Measurements from ENCODE around the gene TNRC18.

DNA sequence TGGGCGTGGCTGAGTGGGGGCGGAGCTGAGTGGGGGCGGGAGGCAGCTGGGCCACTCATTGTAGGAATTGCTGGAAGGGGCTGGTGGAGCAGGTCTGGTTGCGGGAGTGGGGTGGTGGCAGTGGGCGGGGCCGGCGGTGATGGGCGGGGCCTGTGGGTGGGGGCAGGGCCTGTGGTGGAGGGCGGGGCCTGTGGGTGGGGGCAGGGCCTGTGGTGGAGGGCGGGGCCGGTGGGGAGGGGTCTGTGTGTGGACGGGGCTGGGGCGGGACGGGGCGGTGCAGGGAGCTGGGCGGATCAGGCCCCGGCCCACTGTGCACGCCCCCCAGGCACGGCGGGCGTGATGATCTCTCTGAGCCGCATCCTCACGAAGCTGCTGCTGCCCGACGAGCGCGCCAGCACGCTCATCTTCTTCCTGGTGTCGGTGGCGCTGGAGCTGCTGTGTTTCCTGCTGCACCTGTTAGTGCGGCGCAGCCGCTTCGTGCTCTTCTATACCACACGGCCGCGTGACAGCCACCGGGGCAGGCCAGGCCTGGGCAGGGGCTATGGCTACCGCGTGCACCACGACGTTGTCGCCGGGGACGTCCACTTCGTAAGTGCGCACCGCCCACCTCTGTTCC is 126.9 kb downstream of the TNRC18 start:
- TF ChIP-seq KLF1 (tag by site-specific recombination; IDR thresholded peaks at IDR 0.05) (peak; percentile 83), ZNF350 (tag by site-specific recombination; IDR thresholded peaks at IDR 0.05) (no peak), ZNF394 (tag by site-specific recombination; IDR thresholded peaks at IDR 0.05; ENCODE audit: borderline replicate concordance) (no peak), REPIN1 (tag by site-specific recombination; IDR thresholded peaks at IDR 0.05; ENCODE audit: low read depth) (no peak), ZNF514 (tag by site-specific recombination; IDR thresholded peaks at IDR 0.05) (no peak), ZBTB20 (tag by site-specific recombination; IDR thresholded peaks at IDR 0.05) (no peak), ZNF324 (tag by site-specific recombination; IDR thresholded peaks at IDR 0.05) (no peak)
- TF ChIP-seq, protein P1, sequence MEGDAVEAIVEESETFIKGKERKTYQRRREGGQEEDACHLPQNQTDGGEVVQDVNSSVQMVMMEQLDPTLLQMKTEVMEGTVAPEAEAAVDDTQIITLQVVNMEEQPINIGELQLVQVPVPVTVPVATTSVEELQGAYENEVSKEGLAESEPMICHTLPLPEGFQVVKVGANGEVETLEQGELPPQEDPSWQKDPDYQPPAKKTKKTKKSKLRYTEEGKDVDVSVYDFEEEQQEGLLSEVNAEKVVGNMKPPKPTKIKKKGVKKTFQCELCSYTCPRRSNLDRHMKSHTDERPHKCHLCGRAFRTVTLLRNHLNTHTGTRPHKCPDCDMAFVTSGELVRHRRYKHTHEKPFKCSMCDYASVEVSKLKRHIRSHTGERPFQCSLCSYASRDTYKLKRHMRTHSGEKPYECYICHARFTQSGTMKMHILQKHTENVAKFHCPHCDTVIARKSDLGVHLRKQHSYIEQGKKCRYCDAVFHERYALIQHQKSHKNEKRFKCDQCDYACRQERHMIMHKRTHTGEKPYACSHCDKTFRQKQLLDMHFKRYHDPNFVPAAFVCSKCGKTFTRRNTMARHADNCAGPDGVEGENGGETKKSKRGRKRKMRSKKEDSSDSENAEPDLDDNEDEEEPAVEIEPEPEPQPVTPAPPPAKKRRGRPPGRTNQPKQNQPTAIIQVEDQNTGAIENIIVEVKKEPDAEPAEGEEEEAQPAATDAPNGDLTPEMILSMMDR (tag by site-specific recombination; IDR thresholded peaks at IDR 0.05), result no peak
- TF ChIP-seq, protein P2, sequence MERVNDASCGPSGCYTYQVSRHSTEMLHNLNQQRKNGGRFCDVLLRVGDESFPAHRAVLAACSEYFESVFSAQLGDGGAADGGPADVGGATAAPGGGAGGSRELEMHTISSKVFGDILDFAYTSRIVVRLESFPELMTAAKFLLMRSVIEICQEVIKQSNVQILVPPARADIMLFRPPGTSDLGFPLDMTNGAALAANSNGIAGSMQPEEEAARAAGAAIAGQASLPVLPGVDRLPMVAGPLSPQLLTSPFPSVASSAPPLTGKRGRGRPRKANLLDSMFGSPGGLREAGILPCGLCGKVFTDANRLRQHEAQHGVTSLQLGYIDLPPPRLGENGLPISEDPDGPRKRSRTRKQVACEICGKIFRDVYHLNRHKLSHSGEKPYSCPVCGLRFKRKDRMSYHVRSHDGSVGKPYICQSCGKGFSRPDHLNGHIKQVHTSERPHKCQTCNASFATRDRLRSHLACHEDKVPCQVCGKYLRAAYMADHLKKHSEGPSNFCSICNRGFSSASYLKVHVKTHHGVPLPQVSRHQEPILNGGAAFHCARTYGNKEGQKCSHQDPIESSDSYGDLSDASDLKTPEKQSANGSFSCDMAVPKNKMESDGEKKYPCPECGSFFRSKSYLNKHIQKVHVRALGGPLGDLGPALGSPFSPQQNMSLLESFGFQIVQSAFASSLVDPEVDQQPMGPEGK (tag by site-specific recombination; IDR thresholded peaks at IDR 0.05), result no peak
- TF ChIP-seq, protein P3, sequence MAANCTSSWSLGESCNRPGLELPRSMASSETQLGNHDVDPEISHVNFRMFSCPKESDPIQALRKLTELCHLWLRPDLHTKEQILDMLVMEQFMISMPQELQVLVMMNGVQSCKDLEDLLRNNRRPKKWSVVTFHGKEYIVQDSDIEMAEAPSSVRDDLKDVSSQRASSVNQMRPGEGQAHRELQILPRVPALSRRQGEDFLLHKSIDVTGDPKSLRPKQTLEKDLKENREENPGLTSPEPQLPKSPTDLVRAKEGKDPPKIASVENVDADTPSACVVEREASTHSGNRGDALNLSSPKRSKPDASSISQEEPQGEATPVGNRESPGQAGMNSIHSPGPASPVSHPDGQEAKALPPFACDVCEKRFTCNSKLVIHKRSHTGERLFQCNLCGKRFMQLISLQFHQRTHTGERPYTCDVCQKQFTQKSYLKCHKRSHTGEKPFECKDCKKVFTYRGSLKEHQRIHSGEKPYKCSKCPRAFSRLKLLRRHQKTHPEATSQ (tag by site-specific recombination; IDR thresholded peaks at IDR 0.05), result no peak
- TF ChIP-seq, protein P4, sequence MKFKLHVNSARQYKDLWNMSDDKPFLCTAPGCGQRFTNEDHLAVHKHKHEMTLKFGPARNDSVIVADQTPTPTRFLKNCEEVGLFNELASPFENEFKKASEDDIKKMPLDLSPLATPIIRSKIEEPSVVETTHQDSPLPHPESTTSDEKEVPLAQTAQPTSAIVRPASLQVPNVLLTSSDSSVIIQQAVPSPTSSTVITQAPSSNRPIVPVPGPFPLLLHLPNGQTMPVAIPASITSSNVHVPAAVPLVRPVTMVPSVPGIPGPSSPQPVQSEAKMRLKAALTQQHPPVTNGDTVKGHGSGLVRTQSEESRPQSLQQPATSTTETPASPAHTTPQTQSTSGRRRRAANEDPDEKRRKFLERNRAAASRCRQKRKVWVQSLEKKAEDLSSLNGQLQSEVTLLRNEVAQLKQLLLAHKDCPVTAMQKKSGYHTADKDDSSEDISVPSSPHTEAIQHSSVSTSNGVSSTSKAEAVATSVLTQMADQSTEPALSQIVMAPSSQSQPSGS (tag by site-specific recombination; IDR thresholded peaks at IDR 0.05; ENCODE audit: low read depth), result no peak
- TF ChIP-seq, protein P5, sequence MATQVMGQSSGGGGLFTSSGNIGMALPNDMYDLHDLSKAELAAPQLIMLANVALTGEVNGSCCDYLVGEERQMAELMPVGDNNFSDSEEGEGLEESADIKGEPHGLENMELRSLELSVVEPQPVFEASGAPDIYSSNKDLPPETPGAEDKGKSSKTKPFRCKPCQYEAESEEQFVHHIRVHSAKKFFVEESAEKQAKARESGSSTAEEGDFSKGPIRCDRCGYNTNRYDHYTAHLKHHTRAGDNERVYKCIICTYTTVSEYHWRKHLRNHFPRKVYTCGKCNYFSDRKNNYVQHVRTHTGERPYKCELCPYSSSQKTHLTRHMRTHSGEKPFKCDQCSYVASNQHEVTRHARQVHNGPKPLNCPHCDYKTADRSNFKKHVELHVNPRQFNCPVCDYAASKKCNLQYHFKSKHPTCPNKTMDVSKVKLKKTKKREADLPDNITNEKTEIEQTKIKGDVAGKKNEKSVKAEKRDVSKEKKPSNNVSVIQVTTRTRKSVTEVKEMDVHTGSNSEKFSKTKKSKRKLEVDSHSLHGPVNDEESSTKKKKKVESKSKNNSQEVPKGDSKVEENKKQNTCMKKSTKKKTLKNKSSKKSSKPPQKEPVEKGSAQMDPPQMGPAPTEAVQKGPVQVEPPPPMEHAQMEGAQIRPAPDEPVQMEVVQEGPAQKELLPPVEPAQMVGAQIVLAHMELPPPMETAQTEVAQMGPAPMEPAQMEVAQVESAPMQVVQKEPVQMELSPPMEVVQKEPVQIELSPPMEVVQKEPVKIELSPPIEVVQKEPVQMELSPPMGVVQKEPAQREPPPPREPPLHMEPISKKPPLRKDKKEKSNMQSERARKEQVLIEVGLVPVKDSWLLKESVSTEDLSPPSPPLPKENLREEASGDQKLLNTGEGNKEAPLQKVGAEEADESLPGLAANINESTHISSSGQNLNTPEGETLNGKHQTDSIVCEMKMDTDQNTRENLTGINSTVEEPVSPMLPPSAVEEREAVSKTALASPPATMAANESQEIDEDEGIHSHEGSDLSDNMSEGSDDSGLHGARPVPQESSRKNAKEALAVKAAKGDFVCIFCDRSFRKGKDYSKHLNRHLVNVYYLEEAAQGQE (tag by site-specific recombination; IDR thresholded peaks at IDR 0.05), result no peak

Data from HEK293 (cell line).